ENCODE measurements around the gene TUNAR.

Gene TUNAR

GRCh38 chr14:95901054-95901453 is 24.4 kb downstream of the TUNAR start:
- peaks cover 3% of the 10 kb centered on the region for H3K4me1 ChIP-seq
- no peak overlapping the region for H3K4me3 ChIP-seq (ENCODE audit: low read depth, low read length)
- no peak overlapping the region for H3K9ac ChIP-seq
- no peak overlapping the region for H3K4me2 ChIP-seq (ENCODE audit: low read length)
- H3K9me3 ChIP-seq (ENCODE audit: control insufficient read depth, low read length) = no peaks in the 10 kb centered on the region
- H3K27me3 ChIP-seq (ENCODE audit: control insufficient read depth, insufficient read depth, low read length) = no peaks in the 10 kb centered on the region
- peaks cover 26% of the 10 kb centered on the region for H3K79me2 ChIP-seq
- H2AFZ ChIP-seq = no peak overlapping the region
- no peaks in the 10 kb centered on the region for H3K36me3 ChIP-seq (ENCODE audit: control insufficient read depth, insufficient read depth, low read length)
- no peak for TF ChIP-seq CTCF (IDR thresholded peaks at IDR 0.05)
- H3K27ac ChIP-seq = no peak overlapping the region

- Histone ChIP-seq H3K4me3 (ENCODE audit: low read depth, low read length) (no peak overlapping the region), H3K4me2 (ENCODE audit: low read length) (no peak overlapping the region), H3K79me2 (peaks cover 25% of the 10 kb centered on the region), H3K27ac (no peak overlapping the region), H2AFZ (no peak overlapping the region), H3K27me3 (ENCODE audit: control insufficient read depth, insufficient read depth, low read length) (no peaks in the 10 kb centered on the region), H3K4me1 (peaks cover 3% of the 10 kb centered on the region), H3K9me3 (ENCODE audit: control insufficient read depth, low read length) (no peaks in the 10 kb centered on the region), H3K9ac (no peak overlapping the region), H3K36me3 (ENCODE audit: control insufficient read depth, insufficient read depth, low read length) (no peaks in the 10 kb centered on the region)
- TF ChIP-seq CTCF (IDR thresholded peaks at IDR 0.05) = no peak
Observed at GRCh38 chr14:95902273-95902826, 25.7 kb downstream of the TUNAR start.

- H3K27me3 ChIP-seq (ENCODE audit: control insufficient read depth, insufficient read depth, low read length) = no peaks in the 10 kb centered on the region
- no peak overlapping the region for H3K27ac ChIP-seq
- TF ChIP-seq CTCF (IDR thresholded peaks at IDR 0.05) = no peak
Observed at GRCh38 chr14:95903165-95903564, 26.5 kb downstream of the TUNAR start.

GRCh38 chr14:95903616-95904107 is 27.0 kb downstream of the TUNAR start:
- H3K27me3 ChIP-seq (ENCODE audit: control insufficient read depth, insufficient read depth, low read length) = no peaks in the 10 kb centered on the region
- H3K27ac ChIP-seq = no peak overlapping the region
- no peak overlapping the region for H3K9ac ChIP-seq
- H3K36me3 ChIP-seq (ENCODE audit: control insufficient read depth, insufficient read depth, low read length) = no peaks in the 10 kb centered on the region
- H3K4me1 ChIP-seq = peaks cover 7% of the 10 kb centered on the region
- H3K79me2 ChIP-seq = peaks cover 26% of the 10 kb centered on the region
- H3K9me3 ChIP-seq (ENCODE audit: control insufficient read depth, low read length) = no peaks in the 10 kb centered on the region
- TF ChIP-seq CTCF (IDR thresholded peaks at IDR 0.05) = no peak
- H2AFZ ChIP-seq = no peak overlapping the region
- no peak overlapping the region for H3K4me3 ChIP-seq (ENCODE audit: low read depth, low read length)
- no peak overlapping the region for H3K4me2 ChIP-seq (ENCODE audit: low read length)

More at GRCh38 chr14:95903165-95903564, 26.5 kb downstream of the TUNAR start:
- Histone ChIP-seq H3K4me2 (ENCODE audit: low read length) (no peak overlapping the region), H3K36me3 (ENCODE audit: control insufficient read depth, insufficient read depth, low read length) (no peaks in the 10 kb centered on the region), H2AFZ (no peak overlapping the region), H3K4me1 (peaks cover 5% of the 10 kb centered on the region), H3K79me2 (peaks cover 23% of the 10 kb centered on the region), H3K9ac (no peak overlapping the region), H3K9me3 (ENCODE audit: control insufficient read depth, low read length) (no peaks in the 10 kb centered on the region), H3K4me3 (ENCODE audit: low read depth, low read length) (no peak overlapping the region)

- no peaks in the 10 kb centered on the region for H3K9me3 ChIP-seq (ENCODE audit: control insufficient read depth, low read length)
- H3K79me2 ChIP-seq = peaks cover 29% of the 10 kb centered on the region
- H3K4me2 ChIP-seq (ENCODE audit: low read length) = no peak overlapping the region
- peaks cover 8% of the 10 kb centered on the region for H3K4me1 ChIP-seq
- no peak overlapping the region for H2AFZ ChIP-seq
- no peak overlapping the region for H3K4me3 ChIP-seq (ENCODE audit: low read depth, low read length)
- H3K27ac ChIP-seq = no peak overlapping the region
- no peaks in the 10 kb centered on the region for H3K36me3 ChIP-seq (ENCODE audit: control insufficient read depth, insufficient read depth, low read length)
- no peaks in the 10 kb centered on the region for H3K27me3 ChIP-seq (ENCODE audit: control insufficient read depth, insufficient read depth, low read length)
- no peak for TF ChIP-seq CTCF (IDR thresholded peaks at IDR 0.05)
- no peak overlapping the region for H3K9ac ChIP-seq
Observed at GRCh38 chr14:95906591-95906990, 30.0 kb downstream of the TUNAR start.
